Measurements from ENCODE around the gene NPR2.

NPR2 gene

DNA sequence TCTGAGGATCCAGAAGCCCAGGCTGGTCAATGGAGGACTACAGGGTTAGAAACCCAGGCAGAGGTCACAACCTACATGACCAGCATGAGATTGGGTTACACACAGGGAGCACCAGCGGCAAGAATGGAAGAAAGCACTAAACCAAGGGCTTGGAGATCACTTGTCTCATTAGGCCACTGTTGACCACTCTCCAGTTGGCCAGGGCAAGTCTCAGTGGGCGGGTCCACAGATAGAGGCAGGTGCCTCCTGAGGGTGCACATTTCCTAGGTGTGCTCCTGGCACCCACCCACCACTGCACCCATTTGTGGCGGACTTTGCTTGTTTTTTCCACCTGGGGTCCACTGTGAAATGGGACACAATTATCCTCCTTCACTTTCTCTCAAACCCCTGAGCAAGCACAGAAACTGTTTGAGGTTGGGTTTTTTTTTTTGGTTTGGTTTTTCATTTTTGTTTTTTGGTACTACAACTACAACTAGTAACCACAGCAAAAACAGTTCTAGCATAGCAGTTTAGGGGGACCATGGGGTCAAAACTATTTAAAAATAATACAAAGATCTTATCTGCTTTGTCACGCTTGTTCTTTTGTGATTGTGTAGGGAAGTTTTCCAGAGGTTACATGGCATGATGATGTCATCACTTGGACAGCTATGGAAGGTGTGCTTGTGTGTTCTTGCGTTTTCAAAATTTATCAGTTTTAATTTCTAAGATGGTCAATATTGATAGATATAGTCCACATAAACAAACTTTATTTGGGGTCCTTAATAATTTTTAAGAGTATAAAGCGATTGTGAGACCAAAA is 6.1 kb downstream of the NPR2 start:
- Histone ChIP-seq H3K79me2 (ENCODE audit: low read length) (no peaks in the 10 kb centered on the region), H3K4me1 (ENCODE audit: low read length) (peaks cover 13% of the 10 kb centered on the region), H3K9me3 (ENCODE audit: insufficient read depth, low read length) (no peaks in the 10 kb centered on the region), H3K36me3 (replicated peaks; ENCODE audit: low read depth, low read length) (no peaks in the 10 kb centered on the region), H2AFZ (ENCODE audit: low read depth, low read length) (no peak overlapping the region), H3K4me2 (ENCODE audit: low read length) (no peak overlapping the region), H4K20me1 (ENCODE audit: insufficient read depth, low read length) (no peaks in the 10 kb centered on the region), H3K9ac (ENCODE audit: low read length) (no peak overlapping the region), H3K27ac (ENCODE audit: low read length) (no peak overlapping the region), H3K4me3 (ENCODE audit: low read length) (no peak overlapping the region), H3K27me3 (ENCODE audit: low read depth, low read length) (no peaks in the 10 kb centered on the region)
- TF ChIP-seq EZH2phosphoT487 (IDR thresholded peaks at IDR 0.05; ENCODE audit: low read depth) (no peak), CTCF (IDR thresholded peaks at IDR 0.05; ENCODE audit: low read depth, low read length) (no peak)

DNA sequence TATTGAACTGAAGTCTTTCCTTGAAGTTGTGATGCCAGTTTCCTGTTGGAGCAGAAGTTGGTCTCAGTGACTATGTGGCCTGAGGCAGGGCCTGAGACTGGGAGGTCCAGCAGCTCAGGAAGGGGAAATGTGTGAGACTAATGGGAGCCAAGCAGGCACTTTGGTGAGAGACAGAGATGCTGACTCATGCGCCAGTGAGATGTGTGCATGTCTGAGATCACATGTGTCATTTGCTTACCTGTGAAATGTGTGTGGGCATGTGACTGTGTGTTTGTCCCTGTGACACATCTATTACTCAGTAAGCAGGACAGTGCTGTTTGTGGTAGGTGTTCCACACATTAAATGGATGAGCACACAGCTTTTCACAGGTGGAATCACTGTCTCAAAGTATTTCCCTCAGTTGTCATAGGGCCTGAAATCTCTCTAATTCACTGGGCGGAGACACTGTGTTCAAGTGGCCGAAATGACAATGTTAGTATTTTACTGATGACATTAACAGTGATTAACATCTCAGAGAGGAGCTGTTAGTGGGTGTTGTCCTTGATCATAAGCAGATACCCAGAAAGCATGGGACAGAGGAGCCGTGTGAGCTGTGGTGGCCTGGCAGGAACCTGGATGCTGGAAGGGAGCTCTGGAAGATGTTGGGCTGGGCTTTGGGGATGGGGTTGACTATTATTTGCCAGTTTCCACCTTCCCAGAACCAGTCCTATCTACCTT is 7.4 kb downstream of the NPR2 start:
- Histone ChIP-seq H3K4me3 (ENCODE audit: low read length) (no peak overlapping the region), H3K36me3 (replicated peaks; ENCODE audit: low read depth, low read length) (no peaks in the 10 kb centered on the region), H2AFZ (ENCODE audit: low read depth, low read length) (no peak overlapping the region), H4K20me1 (ENCODE audit: insufficient read depth, low read length) (no peaks in the 10 kb centered on the region), H3K4me1 (ENCODE audit: low read length) (peaks cover 13% of the 10 kb centered on the region), H3K4me2 (ENCODE audit: low read length) (no peak overlapping the region), H3K9ac (ENCODE audit: low read length) (no peak overlapping the region), H3K79me2 (ENCODE audit: low read length) (no peaks in the 10 kb centered on the region), H3K9me3 (ENCODE audit: insufficient read depth, low read length) (no peaks in the 10 kb centered on the region), H3K27me3 (ENCODE audit: low read depth, low read length) (no peaks in the 10 kb centered on the region), H3K27ac (ENCODE audit: low read length) (no peak overlapping the region)
- TF ChIP-seq EZH2phosphoT487 (IDR thresholded peaks at IDR 0.05; ENCODE audit: low read depth), result no peak
- TF ChIP-seq CTCF (IDR thresholded peaks at IDR 0.05; ENCODE audit: low read depth, low read length), result no peak

DNA sequence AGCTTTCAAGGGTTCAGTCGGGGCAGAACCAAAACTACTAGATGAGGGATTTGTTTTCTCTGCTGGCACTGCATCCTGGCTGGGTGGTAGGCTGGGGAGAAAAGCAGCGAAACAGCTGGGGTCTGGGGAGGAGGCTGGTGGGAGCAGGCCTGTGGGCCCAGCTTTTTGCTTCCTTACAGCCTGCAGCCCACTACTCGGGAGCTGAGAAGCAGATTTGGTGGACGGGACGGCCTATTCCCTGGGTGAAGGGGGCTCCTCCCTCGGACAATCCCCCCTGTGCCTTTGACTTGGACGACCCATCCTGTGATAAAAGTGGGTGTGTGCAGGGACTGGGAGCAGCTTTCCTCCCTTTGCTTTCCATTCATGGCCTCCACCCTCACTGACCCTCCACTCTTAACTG is 9.1 kb downstream of the NPR2 start:
- no peaks in the 10 kb centered on the region for H3K36me3 ChIP-seq (replicated peaks; ENCODE audit: low read depth, low read length)
- no peak overlapping the region for H3K4me3 ChIP-seq (ENCODE audit: low read length)
- no peak overlapping the region for H3K27ac ChIP-seq (ENCODE audit: low read length)
- no peak overlapping the region for H2AFZ ChIP-seq (ENCODE audit: low read depth, low read length)
- no peak overlapping the region for H3K9ac ChIP-seq (ENCODE audit: low read length)
- no peaks in the 10 kb centered on the region for H4K20me1 ChIP-seq (ENCODE audit: insufficient read depth, low read length)
- no peaks in the 10 kb centered on the region for H3K79me2 ChIP-seq (ENCODE audit: low read length)
- TF ChIP-seq EZH2phosphoT487 (IDR thresholded peaks at IDR 0.05; ENCODE audit: low read depth) (no peak), CTCF (IDR thresholded peaks at IDR 0.05; ENCODE audit: low read depth, low read length) (no peak)
- H3K9me3 ChIP-seq (ENCODE audit: insufficient read depth, low read length), result no peaks in the 10 kb centered on the region
- no peaks in the 10 kb centered on the region for H3K27me3 ChIP-seq (ENCODE audit: low read depth, low read length)
- no peak overlapping the region for H3K4me2 ChIP-seq (ENCODE audit: low read length)
- H3K4me1 ChIP-seq (ENCODE audit: low read length), result peaks cover 14% of the 10 kb centered on the region

- Histone ChIP-seq H3K4me3 (ENCODE audit: low read length) (no peak overlapping the region), H3K9me3 (ENCODE audit: insufficient read depth, low read length) (no peaks in the 10 kb centered on the region), H3K79me2 (ENCODE audit: low read length) (no peaks in the 10 kb centered on the region), H3K4me1 (ENCODE audit: low read length) (peaks cover 24% of the 10 kb centered on the region), H4K20me1 (ENCODE audit: insufficient read depth, low read length) (no peaks in the 10 kb centered on the region), H3K27ac (ENCODE audit: low read length) (no peak overlapping the region), H3K9ac (ENCODE audit: low read length) (no peak overlapping the region), H3K4me2 (ENCODE audit: low read length) (no peak overlapping the region), H2AFZ (ENCODE audit: low read depth, low read length) (no peak overlapping the region), H3K36me3 (replicated peaks; ENCODE audit: low read depth, low read length) (no peaks in the 10 kb centered on the region), H3K27me3 (ENCODE audit: low read depth, low read length) (no peaks in the 10 kb centered on the region)
- no peak for TF ChIP-seq CTCF (IDR thresholded peaks at IDR 0.05; ENCODE audit: low read depth, low read length)
- TF ChIP-seq EZH2phosphoT487 (IDR thresholded peaks at IDR 0.05; ENCODE audit: low read depth), result no peak
Observed at GRCh38 chr9:35801328-35802128, 10.1 kb downstream of the NPR2 start.

Measured in OCI-LY3 (cell line).